Measurements from ENCODE around the gene TPM1. TPM values are rescaled to one million over a fixed set of nuclear protein-coding genes. Genes with fewer than 3 reads are reported as not detected.

TPM1 gene
- total RNA-seq, 4 donors from 2014 or later, result 181 to 611 (median 293) TPM

- TF ChIP-seq, protein P1, sequence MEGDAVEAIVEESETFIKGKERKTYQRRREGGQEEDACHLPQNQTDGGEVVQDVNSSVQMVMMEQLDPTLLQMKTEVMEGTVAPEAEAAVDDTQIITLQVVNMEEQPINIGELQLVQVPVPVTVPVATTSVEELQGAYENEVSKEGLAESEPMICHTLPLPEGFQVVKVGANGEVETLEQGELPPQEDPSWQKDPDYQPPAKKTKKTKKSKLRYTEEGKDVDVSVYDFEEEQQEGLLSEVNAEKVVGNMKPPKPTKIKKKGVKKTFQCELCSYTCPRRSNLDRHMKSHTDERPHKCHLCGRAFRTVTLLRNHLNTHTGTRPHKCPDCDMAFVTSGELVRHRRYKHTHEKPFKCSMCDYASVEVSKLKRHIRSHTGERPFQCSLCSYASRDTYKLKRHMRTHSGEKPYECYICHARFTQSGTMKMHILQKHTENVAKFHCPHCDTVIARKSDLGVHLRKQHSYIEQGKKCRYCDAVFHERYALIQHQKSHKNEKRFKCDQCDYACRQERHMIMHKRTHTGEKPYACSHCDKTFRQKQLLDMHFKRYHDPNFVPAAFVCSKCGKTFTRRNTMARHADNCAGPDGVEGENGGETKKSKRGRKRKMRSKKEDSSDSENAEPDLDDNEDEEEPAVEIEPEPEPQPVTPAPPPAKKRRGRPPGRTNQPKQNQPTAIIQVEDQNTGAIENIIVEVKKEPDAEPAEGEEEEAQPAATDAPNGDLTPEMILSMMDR (IDR thresholded peaks at IDR 0.05; ENCODE audit: low read depth), result no peak
These were observed 9.7 kb downstream of the TPM1 start for GRCh38 chr15:63052077-63052841.

DNA sequence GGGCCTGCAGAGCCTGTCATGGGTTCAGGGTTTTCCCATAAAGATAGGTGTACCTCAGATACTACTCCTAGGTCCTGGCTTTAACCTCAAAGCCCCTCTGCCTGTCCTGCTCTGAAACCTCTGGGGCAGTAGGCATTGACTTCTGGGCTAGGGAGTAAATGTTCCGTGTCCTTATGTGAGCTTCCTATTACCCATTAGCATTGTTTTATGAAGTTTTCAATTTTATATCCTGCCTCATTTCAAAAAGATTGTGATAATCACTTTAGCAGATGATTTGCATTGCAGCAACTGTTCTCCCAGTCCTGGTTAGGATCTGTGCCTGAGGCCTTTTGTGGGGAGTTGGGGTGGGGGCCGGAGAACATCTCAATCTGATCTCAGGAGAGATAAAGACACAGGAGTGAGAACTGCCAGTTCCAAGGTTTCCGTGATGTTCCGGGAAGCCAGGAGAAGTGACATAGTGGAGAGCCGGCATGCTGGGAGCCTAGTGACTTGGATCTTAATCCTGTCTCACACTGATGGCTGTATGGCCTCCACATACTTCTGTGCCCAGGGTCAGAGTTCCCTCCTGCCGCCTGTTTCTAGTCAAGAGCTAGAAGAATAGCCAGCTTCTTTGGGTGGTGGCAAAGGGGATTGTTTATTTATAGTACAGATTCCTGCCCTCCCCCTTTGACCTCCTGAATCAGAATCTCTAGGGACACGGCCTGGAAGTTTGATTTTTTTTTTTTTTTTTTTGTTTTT is 10.6 kb downstream of the TPM1 start:
- TF ChIP-seq, protein P1 (IDR thresholded peaks at IDR 0.05; ENCODE audit: low read depth), result no peak

DNA sequence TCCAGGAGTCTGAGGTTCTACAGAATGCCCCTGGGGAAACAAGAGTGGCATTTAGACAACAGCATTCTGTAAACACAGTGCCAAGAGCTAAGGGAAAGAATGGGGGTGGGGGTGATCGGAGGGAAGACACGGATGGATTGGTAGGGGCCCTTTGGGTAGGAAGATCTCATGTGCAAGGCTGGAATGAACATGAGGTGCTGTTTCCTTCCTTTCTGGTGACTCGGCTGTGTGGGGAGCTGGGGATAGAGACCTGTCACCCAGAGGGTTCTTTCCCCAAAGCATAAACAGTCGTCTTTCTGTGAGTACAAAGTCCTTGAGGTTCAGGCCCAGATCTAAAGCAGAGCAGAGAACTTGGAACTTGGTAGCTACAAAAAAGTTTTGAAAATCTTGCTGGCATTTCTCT is 11.7 kb downstream of the TPM1 start:
- TF ChIP-seq, protein P1 (IDR thresholded peaks at IDR 0.05; ENCODE audit: low read depth), result no peak

DNA sequence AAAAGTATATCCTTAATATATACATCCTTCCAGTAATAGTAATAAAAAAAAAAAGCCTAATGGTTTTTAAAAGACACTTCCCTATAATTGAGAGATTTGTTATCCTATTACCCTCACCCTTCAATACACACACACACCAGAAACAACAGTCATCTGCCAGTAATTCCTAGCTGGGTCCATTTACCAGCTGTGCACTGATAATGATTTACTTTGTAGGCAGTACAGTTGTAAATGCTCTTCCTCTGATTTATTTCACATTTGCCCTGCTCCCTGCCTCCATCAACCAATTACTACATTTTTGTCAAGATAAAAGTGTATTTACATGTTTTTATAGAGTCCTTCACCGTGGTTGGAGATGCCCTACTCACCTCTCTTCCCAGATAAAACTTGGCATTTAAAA is 12.4 kb downstream of the TPM1 start:
- TF ChIP-seq, protein P1 (IDR thresholded peaks at IDR 0.05; ENCODE audit: low read depth), result no peak

DNA sequence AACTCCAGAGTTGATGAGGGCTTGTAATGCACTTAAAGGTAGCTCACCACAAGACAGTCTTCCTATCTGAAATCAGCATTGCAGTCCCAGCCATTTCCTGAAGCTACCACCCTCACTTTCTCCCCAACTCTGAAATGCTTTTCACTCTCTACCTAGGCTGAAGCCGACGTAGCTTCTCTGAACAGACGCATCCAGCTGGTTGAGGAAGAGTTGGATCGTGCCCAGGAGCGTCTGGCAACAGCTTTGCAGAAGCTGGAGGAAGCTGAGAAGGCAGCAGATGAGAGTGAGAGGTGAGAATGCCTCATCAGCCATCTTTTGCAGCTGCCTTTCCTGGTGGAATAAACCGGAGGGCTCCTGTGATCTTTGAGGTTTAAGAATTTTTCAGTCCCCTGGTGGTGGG is 14.3 kb downstream of the TPM1 start:
- TF ChIP-seq, protein P1 (IDR thresholded peaks at IDR 0.05; ENCODE audit: low read depth), result no peak

- TF ChIP-seq, protein P1 (IDR thresholded peaks at IDR 0.05; ENCODE audit: low read depth), result no peak
These were observed 15.2 kb downstream of the TPM1 start for GRCh38 chr15:63057468-63058345.
